ENCODE data around the gene SYF2. TPM values are rescaled to one million over a fixed set of nuclear protein-coding genes. Genes with fewer than 3 reads are reported as not detected.
"Not testable (repeated sequence)": the region's sequence is repeated elsewhere in the genome, so short reads cannot be mapped to it uniquely, and the experiment has no call there.

The SYF2 gene
- polyA plus RNA-seq, 2 of the 4 experiments (the other 2 are of a cell fraction): 38.6 to 39.7 TPM

DNA sequence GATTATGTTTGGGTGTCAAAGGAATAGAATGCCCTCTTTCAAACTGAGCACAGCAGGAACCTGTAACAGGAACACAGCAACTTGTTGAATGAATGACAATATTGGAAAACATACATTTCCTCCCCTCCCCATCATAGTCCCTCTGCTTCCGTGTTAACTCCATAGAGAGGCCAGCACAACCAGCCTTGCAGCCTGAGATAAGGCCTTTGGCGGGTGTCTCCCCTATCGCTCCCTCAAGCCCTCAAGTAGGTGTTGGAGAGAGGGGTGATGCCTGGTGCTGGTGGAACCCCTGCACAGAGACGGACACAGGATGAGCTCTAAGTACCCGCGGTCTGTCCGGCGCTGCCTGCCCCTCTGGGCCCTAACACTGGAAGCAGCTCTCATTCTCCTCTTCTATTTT, 39.9 kb upstream of the SYF2 start, which contains the start of gene RHD:
TSS of gene RHD (plus strand) at position 272 of the 400 bp plus-strand sequence. CDS start at position 311, 39 bp downstream.
- WGBS (ENCODE audit: missing lambda C conversion rate): 96% methylated on average over 4 of the region's 8 CpGs
- H3K4me3 ChIP-seq; POLR2A ChIA-PET; DNase-seq (ENCODE audit: low read depth in 1 of 2, low spot score in 1 of 2); CTCF ChIA-PET; FAIRE-seq; H3K9me3 ChIP-seq; H3K4me1 ChIP-seq; ATAC-seq; H3K4me2 ChIP-seq; H3K27ac ChIP-seq: not testable (repeated sequence)

DNA sequence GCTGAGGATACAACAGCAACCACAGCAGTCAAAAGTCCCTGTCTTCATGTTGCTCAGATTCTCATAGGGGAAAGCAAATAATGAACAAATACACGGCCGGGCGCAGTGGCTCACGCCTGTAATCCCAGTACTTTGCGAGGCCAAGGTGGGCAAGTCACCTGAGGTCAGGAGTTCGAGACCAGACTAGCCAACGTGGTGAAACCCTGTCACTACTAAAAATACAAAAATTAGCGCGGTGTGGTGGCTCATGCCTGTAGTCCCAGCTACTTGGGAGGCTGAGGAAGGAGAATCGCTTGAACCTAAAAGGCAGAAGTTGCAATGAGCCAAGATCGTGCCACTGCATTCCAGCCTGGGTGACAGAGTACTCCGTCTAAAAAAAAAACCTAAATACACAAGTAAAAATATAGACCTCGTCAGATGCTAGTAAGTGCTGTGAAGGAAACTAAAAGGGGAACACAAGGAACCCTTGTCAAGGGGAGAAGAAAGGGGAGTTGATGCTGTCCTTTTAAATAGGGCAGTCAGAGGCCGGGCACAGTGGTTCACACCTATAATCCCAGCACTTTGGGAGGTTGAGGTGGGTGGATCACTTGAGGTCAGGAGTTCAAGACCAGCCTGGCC, 36.0 kb upstream of the SYF2 start:
- POLR2A ChIA-PET; ATAC-seq; H3K4me2 ChIP-seq; H3K4me1 ChIP-seq; FAIRE-seq; H3K27ac ChIP-seq; DNase-seq (ENCODE audit: low read depth in 1 of 2, low spot score in 1 of 2); CTCF ChIA-PET; H3K9me3 ChIP-seq; H3K4me3 ChIP-seq: not testable (repeated sequence)
- WGBS (ENCODE audit: missing lambda C conversion rate): no CpG with 5 or more reads among the region's 14 CpGs

DNA sequence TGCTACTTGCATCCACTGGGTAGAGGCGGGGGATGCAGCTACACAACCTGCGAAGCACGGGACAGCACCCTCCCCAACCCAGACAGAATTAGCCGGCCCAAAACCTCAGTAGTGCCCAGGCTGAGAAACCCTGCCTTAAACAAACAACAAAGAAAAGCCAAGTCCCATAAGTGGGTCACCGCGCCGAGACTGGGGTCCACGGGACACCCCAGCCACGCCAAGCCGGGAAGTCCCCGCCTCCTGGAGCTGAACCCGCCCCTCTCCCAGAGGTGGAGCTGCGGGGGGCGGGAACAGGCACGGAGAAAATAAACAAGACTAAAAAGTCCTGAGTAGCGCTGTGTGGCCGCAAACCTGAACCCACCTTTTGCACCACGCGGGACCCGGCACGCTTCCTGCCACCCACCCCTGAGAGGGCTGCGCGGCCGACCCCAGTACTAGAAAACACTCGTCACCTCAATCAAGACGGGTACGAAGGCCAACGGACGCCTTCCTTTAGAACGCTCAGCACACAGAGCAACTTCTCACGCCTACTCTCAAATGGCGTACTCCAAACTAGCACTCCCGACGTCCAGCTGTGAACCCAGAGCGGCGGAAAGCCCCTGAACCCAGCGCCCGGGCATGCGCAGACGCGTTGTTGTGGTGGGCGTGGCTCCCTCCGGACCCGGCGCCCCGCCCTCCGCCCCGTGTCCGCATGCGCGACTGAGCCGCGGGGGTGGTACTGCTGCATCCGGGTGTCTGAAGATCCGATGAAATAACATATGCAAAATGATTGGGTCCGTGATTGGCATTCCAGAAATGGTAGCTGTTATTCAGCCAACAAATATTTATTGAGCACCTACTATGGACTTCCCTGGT, 35.2 kb upstream of the SYF2 start:
- H3K4me3 ChIP-seq, H3K4me2 ChIP-seq, POLR2A ChIA-PET: not testable (repeated sequence)

DNA sequence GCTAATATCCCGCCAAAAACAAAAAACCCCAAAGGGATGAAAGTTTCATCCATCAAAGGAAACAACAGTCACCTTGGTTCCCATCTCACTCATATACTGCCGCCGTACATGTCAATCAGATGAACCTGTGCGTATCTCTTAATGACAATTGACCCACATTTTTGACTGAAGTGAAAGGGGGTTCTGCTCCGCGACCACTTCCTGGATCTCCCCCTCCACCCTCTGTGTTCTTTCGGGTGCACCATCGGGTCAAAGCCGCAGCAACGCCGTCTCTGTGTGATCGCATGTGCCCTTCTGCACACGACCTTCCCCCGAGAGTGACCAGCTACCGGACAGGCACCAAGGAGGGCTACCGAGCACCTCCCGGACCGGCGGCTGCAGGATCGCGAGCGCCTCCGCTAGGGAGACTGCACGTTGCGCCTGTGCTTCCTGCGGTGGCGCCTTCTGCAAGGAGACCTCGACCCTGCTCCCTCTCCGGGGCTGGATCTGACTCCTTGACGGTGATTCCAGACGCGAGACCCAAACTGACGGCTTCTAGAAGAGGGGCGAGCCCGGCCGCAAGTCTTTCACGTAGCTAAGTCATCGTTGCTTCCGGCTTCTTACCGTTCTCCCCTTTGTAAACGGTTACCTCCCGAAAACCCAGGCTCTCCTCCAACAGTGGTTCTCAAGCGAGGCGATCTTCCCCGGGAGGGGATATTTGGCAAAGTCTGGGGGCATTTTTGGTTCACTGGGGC, 34.4 kb upstream of the SYF2 start:
- ATAC-seq: peak; percentile 51 to 84
- POLR2A ChIA-PET; H3K4me3 ChIP-seq; DNase-seq (ENCODE audit: low read depth in 1 of 2, low spot score in 1 of 2); H3K27ac ChIP-seq; H3K4me1 ChIP-seq; CTCF ChIA-PET; H3K9me3 ChIP-seq; H3K4me2 ChIP-seq; FAIRE-seq: not testable (repeated sequence)
- WGBS (ENCODE audit: missing lambda C conversion rate): no CpG with 5 or more reads among the region's 45 CpGs

More for the DNA sequence above, 35.2 kb upstream of the SYF2 start:
- FAIRE-seq; H3K27ac ChIP-seq; H3K9me3 ChIP-seq; H3K4me1 ChIP-seq; DNase-seq (ENCODE audit: low read depth in 1 of 2, low spot score in 1 of 2); CTCF ChIA-PET: not testable (repeated sequence)
- peak; percentile 85 to 99 for ATAC-seq
- no CpG with 5 or more reads among the region's 56 CpGs for WGBS (ENCODE audit: missing lambda C conversion rate)

DNA sequence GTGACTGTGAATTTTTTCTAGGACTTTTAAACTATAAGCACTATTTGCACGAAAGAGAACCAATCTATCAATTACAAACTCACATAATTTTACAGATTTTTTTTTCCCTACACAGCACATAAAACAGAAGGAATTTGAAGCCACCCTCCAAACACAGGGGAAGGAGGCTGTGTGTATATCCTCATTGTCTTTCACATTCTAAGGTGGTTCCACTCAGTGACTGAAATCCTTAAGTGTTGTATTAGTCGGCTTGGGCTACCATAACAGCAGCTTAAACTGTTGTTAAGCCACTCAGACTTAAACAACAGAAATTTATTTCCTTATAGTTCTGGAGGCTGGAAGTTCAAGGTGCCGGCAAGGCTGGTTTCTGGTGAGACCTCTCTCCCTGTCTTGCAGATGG, 28.0 kb upstream of the SYF2 start:
- POLR2A ChIA-PET: interaction anchor here (0.7 kb wide), 1 partner anchor 84 kb away, joined by 3 read pairs; no protein-coding TSS in a partner anchor
- DNase-seq (ENCODE audit: low read depth in 1 of 2, low spot score in 1 of 2); FAIRE-seq; H3K4me2 ChIP-seq; ATAC-seq; H3K4me3 ChIP-seq; H3K4me1 ChIP-seq; CTCF ChIA-PET; H3K9me3 ChIP-seq; H3K27ac ChIP-seq: not testable (repeated sequence)
- WGBS (ENCODE audit: missing lambda C conversion rate): 77% methylated on average over 3 of the region's 3 CpGs

DNA sequence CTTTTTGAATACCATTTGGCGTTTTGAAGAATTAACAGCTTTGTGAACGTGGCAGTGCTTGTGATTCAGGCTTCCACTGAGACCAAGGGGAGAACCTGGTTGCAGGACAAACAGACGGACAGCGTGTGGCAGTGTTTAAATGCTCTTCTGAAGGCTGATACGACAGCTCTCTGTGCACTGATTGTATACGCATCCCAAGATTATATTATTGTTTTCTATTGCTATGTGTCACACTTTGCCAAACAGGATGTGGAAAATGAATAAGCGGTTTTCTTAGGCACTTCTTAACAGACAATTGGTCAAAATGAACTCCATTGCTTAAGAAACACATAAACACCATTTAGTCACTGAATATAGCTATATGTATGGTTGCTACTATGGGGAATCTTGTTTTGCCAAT, 27.5 kb upstream of the SYF2 start:
- not testable (repeated sequence) for DNase-seq (ENCODE audit: low read depth in 1 of 2, low spot score in 1 of 2)
- POLR2A ChIA-PET: interaction anchor here (0.5 kb wide), 1 partner anchor 12 kb away, joined by 3 read pairs; the partner anchor contains the start of gene RSRP1

DNA sequence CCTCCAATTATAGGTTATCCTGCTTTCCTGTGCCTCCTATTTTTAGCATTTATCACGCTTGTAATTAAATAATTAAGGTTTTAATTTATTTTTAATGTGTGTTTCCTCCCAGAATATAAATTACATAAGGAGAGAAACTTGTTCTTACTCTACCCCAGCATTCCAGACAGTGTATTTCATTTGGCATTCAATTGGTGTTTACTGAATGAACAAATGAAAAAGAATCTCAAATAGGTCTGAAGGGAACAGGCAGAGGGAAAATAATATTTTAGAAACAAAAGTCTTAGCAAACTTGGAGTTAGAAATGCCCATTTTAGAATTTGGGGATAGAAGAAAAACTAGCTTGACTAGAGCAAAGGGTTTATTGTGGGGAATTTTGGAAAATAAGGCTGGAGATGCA, 24.9 kb upstream of the SYF2 start:
- 58% methylated on average over 1 of the region's 1 CpG for WGBS (ENCODE audit: missing lambda C conversion rate)
- TF ChIP-seq MAZ (IDR thresholded peaks at IDR 0.05; ENCODE audit: borderline replicate concordance, low read depth, low read length) (no peak), JUN (IDR thresholded peaks at IDR 0.05) (no peak), JUNB (IDR thresholded peaks at IDR 0.05) (no peak), ZNF302 (CRISPR knock-in tag; IDR thresholded peaks at IDR 0.05) (no peak)
- TF ChIP-seq, protein P1, sequence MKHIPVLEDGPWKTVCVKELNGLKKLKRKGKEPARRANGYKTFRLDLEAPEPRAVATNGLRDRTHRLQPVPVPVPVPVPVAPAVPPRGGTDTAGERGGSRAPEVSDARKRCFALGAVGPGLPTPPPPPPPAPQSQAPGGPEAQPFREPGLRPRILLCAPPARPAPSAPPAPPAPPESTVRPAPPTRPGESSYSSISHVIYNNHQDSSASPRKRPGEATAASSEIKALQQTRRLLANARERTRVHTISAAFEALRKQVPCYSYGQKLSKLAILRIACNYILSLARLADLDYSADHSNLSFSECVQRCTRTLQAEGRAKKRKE (CRISPR knock-in tag; IDR thresholded peaks at IDR 0.05; ENCODE audit: low read depth): no peak
- TF ChIP-seq, protein P2, sequence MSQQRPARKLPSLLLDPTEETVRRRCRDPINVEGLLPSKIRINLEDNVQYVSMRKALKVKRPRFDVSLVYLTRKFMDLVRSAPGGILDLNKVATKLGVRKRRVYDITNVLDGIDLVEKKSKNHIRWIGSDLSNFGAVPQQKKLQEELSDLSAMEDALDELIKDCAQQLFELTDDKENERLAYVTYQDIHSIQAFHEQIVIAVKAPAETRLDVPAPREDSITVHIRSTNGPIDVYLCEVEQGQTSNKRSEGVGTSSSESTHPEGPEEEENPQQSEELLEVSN (IDR thresholded peaks at IDR 0.05; ENCODE audit: borderline replicate concordance, low read depth): no peak
- FAIRE-seq (no peak), DNase-seq (ENCODE audit: low read depth in 1 of 2, low spot score in 1 of 2) (no peak), ATAC-seq (no peak)
- ChIA-PET CTCF (interaction anchor here (0.9 kb wide), 1 partner anchor 10 kb away, joined by 3 read pairs; the partner anchor contains the start of gene RSRP1), POLR2A (interaction anchor here (1.8 kb wide), 1 partner anchor 10 kb away, joined by 8 read pairs; the partner anchor contains the start of gene RSRP1)
- Histone ChIP-seq H3K27ac (no peak overlapping the region), H3K4me1 (no peaks in the 10 kb centered on the region), H3K4me3 (no peak overlapping the region), H3K9me3 (no peaks in the 10 kb centered on the region), H3K4me2 (no peak overlapping the region)

More for the DNA sequence above, 27.5 kb upstream of the SYF2 start:
- ATAC-seq: peak; percentile 56 to 73; a peak in 4 of 6 replicates
- H3K9me3 ChIP-seq, CTCF ChIA-PET, FAIRE-seq, H3K4me3 ChIP-seq, H3K27ac ChIP-seq, H3K4me1 ChIP-seq, H3K4me2 ChIP-seq: not testable (repeated sequence)
- WGBS (ENCODE audit: missing lambda C conversion rate): 59% methylated on average over 3 of the region's 7 CpGs

All from A549 (cell line).